ENCODE data around the gene LCTL. TPM values are rescaled to one million over a fixed set of nuclear protein-coding genes. Genes with fewer than 3 reads are reported as not detected.

Gene LCTL
- total and polyA plus RNA-seq, 5 donors from 2014 or later, result 0.11 TPM; not detected in 4

DNA sequence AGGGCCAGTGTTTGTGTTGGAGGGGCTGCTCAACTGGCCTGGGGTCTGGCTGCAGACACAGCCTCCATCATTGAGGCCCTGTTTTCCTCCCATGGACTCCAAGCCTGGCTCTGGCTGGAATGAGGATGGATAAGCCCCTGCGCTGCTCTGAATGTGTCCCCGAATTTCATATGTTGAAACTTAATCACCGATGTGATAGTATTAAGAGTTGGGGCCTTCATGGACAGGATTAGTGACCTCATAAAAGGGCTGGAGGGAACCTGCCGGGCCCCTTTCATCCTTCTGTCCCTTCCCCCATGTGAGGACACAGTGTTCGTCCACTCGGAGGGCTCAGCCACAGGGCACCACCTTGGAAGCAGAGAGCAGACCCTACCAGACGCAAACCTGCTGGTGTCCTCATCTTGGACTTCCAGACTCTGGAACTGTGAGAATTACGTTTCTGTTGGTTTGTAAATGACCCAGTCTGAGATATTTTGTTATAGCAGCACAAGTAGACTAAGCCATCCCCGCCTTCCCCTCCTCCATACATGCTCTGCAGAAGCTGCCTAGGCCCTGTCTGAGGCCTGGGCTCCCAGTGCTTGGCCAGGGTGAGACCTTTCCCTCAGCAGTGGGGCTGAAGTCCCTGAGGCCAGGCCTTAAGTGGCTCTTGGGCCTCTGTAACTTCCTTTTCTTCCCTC lies 3.8 kb upstream of the LCTL start:
- no peaks in the 10 kb centered on the region for H3K36me3 ChIP-seq (ENCODE audit: control insufficient read depth, insufficient read depth, low read length)
- H3K9me3 ChIP-seq (ENCODE audit: control insufficient read depth in 2 of 2, low read length in 2 of 2), result no peaks in the 10 kb centered on the region
- no peaks in the 10 kb centered on the region for H3K9me3 Mint-ChIP-seq
- peaks cover 0 to 7% (median 5%) of the 10 kb centered on the region in 4 donors for H3K4me1 Mint-ChIP-seq
- H3K4me3 Mint-ChIP-seq, result no peak overlapping the region
- no peak for ATAC-seq (ENCODE audit: low read depth in 2 of 2)
- no peaks in the 10 kb centered on the region for H3K36me3 Mint-ChIP-seq
- no peak for DNase-seq
- no peak overlapping the region for H3K27ac Mint-ChIP-seq
- no peak overlapping the region for H3K27ac ChIP-seq (ENCODE audit: insufficient read depth, low read length, poor library complexity, severe bottlenecking)
- no peaks in the 10 kb centered on the region for H3K4me1 ChIP-seq (ENCODE audit: control insufficient read depth, insufficient read depth, low read length, poor library complexity, severe bottlenecking)
- H3K27me3 ChIP-seq (ENCODE audit: control insufficient read depth, insufficient read depth, low read length), result no peaks in the 10 kb centered on the region
- no peaks in the 10 kb centered on the region for H3K27me3 Mint-ChIP-seq
- no peak overlapping the region for H3K4me3 ChIP-seq (ENCODE audit: low read depth, low read length)

DNA sequence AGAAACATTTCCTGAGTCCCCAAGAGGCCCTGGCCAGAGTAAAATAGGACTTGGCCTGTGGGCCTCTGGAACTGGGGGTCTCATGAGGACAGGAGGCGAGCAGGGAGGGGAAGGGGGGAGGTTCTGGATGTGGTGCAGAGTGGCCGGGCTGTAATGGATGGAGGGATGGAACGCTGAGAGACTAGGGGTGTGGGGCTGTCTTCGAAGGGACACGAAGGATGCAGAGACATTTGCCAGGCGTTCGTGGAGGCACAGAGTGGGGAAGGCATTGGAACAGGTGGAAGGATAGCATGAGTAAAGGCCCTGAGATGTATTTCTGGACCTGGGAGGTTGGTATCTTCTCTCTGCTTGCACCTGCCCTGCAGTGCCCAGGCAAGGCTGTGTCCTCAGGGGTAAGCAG lies 2.1 kb upstream of the LCTL start:
- no peaks in the 10 kb centered on the region for H3K4me1 ChIP-seq (ENCODE audit: control insufficient read depth, insufficient read depth, low read length, poor library complexity, severe bottlenecking)
- no peaks in the 10 kb centered on the region for H3K36me3 ChIP-seq (ENCODE audit: control insufficient read depth, insufficient read depth, low read length)
- H3K27ac ChIP-seq (ENCODE audit: insufficient read depth, low read length, poor library complexity, severe bottlenecking), result no peak overlapping the region
- H3K27ac Mint-ChIP-seq, result peak overlapping the region in 1 of 3 donors; percentile 14
- H3K4me1 Mint-ChIP-seq, result peaks cover 0 to 7% (median 5%) of the 10 kb centered on the region in 4 donors
- H3K4me3 Mint-ChIP-seq, result peak overlapping the region in 1 of 4 donors; percentile 5
- no peaks in the 10 kb centered on the region for H3K27me3 Mint-ChIP-seq
- no peak for ATAC-seq (ENCODE audit: low read depth in 2 of 2)
- H3K9me3 ChIP-seq (ENCODE audit: control insufficient read depth in 2 of 2, low read length in 2 of 2), result no peaks in the 10 kb centered on the region
- peaks cover 0 to 1% (median 0%) of the 10 kb centered on the region in 7 donors for H3K9me3 Mint-ChIP-seq
- no peak overlapping the region for H3K4me3 ChIP-seq (ENCODE audit: low read depth, low read length)
- DNase-seq, result no peak
- no peaks in the 10 kb centered on the region for H3K36me3 Mint-ChIP-seq
- no peaks in the 10 kb centered on the region for H3K27me3 ChIP-seq (ENCODE audit: control insufficient read depth, insufficient read depth, low read length)

DNA sequence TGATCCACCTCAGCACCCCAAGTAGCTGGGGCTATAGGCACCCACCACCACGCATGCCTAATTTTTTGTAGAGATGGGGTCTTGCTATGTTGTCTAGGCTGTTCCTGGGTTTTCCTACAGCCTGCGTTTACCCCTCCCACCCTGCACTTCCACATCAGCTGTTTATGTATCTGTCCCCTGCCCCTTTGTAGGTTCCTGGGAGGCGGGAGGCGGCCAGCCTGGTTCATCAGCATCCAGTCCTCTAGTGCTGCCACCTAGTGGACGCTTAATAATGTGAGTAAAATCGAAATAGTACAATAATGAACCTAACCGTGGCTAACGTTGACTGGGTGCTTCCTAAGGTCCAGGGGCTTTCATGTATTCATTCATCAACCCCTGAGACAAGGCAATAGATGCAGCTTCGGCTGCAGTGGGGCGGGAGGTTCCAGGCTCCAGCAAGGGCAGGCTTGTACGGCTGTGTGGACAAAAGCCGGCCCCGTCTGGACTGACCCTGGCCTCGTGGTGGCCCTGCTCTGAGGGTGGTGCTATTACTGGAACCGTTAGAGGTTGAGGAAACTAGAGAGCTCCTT lies 1.2 kb upstream of the LCTL start:
- Histone ChIP-seq H3K36me3 (ENCODE audit: control insufficient read depth, insufficient read depth, low read length) (no peaks in the 10 kb centered on the region), H3K4me1 (ENCODE audit: control insufficient read depth, insufficient read depth, low read length, poor library complexity, severe bottlenecking) (no peaks in the 10 kb centered on the region), H3K9me3 (ENCODE audit: control insufficient read depth in 2 of 2, low read length in 2 of 2) (no peaks in the 10 kb centered on the region), H3K27me3 (ENCODE audit: control insufficient read depth, insufficient read depth, low read length) (no peaks in the 10 kb centered on the region), H3K4me3 (ENCODE audit: low read depth, low read length) (no peak overlapping the region), H3K27ac (ENCODE audit: insufficient read depth, low read length, poor library complexity, severe bottlenecking) (no peak overlapping the region)
- H3K4me3 Mint-ChIP-seq, result no peak overlapping the region
- H3K36me3 Mint-ChIP-seq, result no peaks in the 10 kb centered on the region
- peaks cover 0 to 1% (median 0%) of the 10 kb centered on the region in 7 donors for H3K9me3 Mint-ChIP-seq
- H3K27me3 Mint-ChIP-seq, result no peaks in the 10 kb centered on the region
- H3K4me1 Mint-ChIP-seq, result peaks cover 0 to 7% (median 5%) of the 10 kb centered on the region in 4 donors
- DNase-seq, result peak; percentile 29 to 66 (median 46)
- no peak overlapping the region for H3K27ac Mint-ChIP-seq
- ATAC-seq (ENCODE audit: low read depth in 2 of 2), result peak in 1 of 2 donors; percentile 47

DNA sequence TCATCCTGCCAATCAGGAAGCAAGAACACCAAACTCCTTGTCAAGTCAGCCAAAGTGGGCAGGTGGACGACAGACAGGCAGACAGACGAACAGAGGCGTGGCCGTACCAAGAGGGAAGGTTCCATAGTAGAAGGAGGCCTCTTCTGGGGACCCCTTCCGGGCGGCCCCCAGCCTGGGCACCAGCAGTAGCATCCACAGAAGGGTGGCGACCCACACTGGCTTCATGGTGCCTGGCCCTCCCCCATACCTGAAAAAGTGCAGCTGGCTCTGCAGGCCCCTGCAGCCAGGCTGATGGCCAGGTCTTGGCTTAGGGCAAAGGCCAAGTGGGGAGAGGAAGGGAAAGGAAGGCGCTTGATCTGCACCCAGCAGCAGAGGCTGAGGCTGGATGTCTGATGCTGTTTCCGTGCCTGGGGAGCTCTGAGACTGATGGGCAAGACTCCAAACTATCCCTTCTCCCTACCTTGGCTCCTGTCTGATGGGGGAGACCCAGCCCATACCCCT lies 607 bp downstream of the LCTL start:
- H3K36me3 Mint-ChIP-seq, result no peaks in the 10 kb centered on the region
- no peak overlapping the region for H3K4me3 Mint-ChIP-seq
- DNase-seq (no peak), ATAC-seq (ENCODE audit: low read depth in 2 of 2) (no peak)
- Histone ChIP-seq H3K4me3 (ENCODE audit: low read depth, low read length) (no peak overlapping the region), H3K9me3 (ENCODE audit: control insufficient read depth in 2 of 2, low read length in 2 of 2) (no peaks in the 10 kb centered on the region), H3K4me1 (ENCODE audit: control insufficient read depth, insufficient read depth, low read length, poor library complexity, severe bottlenecking) (no peaks in the 10 kb centered on the region), H3K27me3 (ENCODE audit: control insufficient read depth, insufficient read depth, low read length) (no peaks in the 10 kb centered on the region), H3K27ac (ENCODE audit: insufficient read depth, low read length, poor library complexity, severe bottlenecking) (no peak overlapping the region), H3K36me3 (ENCODE audit: control insufficient read depth, insufficient read depth, low read length) (no peaks in the 10 kb centered on the region)
- no peak overlapping the region for H3K27ac Mint-ChIP-seq
- no peaks in the 10 kb centered on the region for H3K27me3 Mint-ChIP-seq
- H3K9me3 Mint-ChIP-seq, result peaks cover 0 to 1% (median 0%) of the 10 kb centered on the region in 7 donors
- H3K4me1 Mint-ChIP-seq, result peaks cover 0 to 7% (median 5%) of the 10 kb centered on the region in 4 donors

DNA sequence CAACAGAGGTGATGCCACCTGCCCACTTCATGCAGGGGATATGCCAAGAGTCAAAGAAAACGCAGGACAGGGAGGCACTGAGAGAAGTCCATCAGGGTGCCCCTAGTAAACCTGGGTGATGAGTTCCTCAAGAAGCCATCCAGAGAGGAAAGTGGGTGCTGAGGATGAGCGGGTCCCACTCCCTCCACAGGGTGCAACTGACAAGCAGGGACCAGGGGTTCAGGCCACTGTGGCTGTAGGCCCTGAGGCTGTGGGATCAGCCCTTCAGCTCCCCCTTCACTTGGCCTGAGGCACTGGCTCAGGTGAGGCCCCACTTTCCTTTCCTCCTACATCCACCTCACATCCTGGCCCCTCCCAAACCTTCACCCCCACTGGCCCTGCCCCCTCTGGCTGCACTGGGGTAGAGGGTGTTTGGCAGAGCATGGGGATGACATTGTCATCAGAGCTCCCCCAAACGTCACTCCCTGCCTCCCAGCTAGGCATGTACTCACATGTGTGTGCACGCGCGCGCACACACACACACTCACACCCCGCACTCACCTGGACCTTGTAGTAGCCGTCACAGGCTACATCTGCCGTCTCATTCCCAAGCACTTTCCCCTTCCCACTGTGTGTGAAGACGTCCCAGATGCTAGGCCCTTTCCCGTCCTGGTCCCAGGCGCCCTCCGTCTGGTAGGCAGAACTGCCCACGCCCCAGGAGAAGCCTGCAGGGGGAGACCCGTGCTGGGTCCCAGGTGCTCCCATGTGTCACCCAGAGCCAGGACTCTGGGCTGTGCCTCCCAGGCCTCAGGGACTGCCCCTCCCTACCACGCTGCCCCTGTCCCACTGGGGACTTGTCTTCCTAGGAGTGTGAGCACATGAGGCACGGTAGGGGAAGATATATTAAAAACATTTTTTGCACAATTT lies 1.4 kb downstream of the LCTL start:
- Histone ChIP-seq H3K4me3 (ENCODE audit: low read depth, low read length) (no peak overlapping the region), H3K9me3 (ENCODE audit: control insufficient read depth in 2 of 2, low read length in 2 of 2) (no peaks in the 10 kb centered on the region), H3K27me3 (ENCODE audit: control insufficient read depth, insufficient read depth, low read length) (no peaks in the 10 kb centered on the region), H3K4me1 (ENCODE audit: control insufficient read depth, insufficient read depth, low read length, poor library complexity, severe bottlenecking) (no peaks in the 10 kb centered on the region), H3K27ac (ENCODE audit: insufficient read depth, low read length, poor library complexity, severe bottlenecking) (no peak overlapping the region), H3K36me3 (ENCODE audit: control insufficient read depth, insufficient read depth, low read length) (no peaks in the 10 kb centered on the region)
- no peaks in the 10 kb centered on the region for H3K27me3 Mint-ChIP-seq
- H3K4me1 Mint-ChIP-seq, result peaks cover 0 to 7% (median 5%) of the 10 kb centered on the region in 4 donors
- no peak overlapping the region for H3K4me3 Mint-ChIP-seq
- H3K36me3 Mint-ChIP-seq, result no peaks in the 10 kb centered on the region
- DNase-seq (no peak), ATAC-seq (ENCODE audit: low read depth in 2 of 2) (no peak)
- H3K9me3 Mint-ChIP-seq, result peaks cover 0 to 1% (median 0%) of the 10 kb centered on the region in 7 donors
- H3K27ac Mint-ChIP-seq, result no peak overlapping the region

DNA sequence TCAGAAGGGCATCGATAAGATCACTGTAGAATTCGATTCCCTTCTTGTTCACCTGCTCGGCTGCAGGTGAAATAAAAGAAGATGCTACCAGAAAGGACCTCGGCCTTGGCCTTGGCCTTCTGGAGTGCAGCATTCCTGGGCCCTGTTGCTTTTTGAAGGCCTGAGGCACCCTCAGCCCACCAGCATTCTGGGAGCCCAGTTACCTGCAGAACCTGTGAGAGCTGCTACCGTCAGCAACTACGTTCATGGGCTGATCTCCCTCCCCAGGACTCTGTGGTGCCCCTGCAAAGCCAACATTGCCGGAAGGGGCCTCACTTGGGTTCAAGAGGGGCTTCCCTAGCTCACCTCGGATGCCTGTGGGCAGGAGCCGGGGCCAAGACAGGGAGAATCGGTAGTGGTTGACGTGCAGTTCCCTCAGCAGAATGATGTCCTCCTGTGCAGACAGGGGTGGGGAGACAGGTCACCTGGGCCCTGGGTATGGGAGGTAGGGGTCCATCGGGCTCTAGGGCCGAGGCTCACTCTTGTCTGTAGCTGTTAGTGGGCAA lies 2.2 kb downstream of the LCTL start:
- H3K9me3 Mint-ChIP-seq, result peaks cover 0 to 1% (median 0%) of the 10 kb centered on the region in 7 donors
- no peaks in the 10 kb centered on the region for H3K9me3 ChIP-seq (ENCODE audit: control insufficient read depth in 2 of 2, low read length in 2 of 2)
- H3K4me1 ChIP-seq (ENCODE audit: control insufficient read depth, insufficient read depth, low read length, poor library complexity, severe bottlenecking), result no peaks in the 10 kb centered on the region
- DNase-seq (no peak), ATAC-seq (ENCODE audit: low read depth in 2 of 2) (no peak)
- H3K27me3 Mint-ChIP-seq, result no peaks in the 10 kb centered on the region
- no peak overlapping the region for H3K27ac Mint-ChIP-seq
- no peaks in the 10 kb centered on the region for H3K27me3 ChIP-seq (ENCODE audit: control insufficient read depth, insufficient read depth, low read length)
- H3K36me3 Mint-ChIP-seq, result no peaks in the 10 kb centered on the region
- H3K4me3 ChIP-seq (ENCODE audit: low read depth, low read length), result no peak overlapping the region
- H3K4me3 Mint-ChIP-seq, result no peak overlapping the region
- H3K4me1 Mint-ChIP-seq, result peaks cover 0 to 7% (median 5%) of the 10 kb centered on the region in 4 donors
- H3K36me3 ChIP-seq (ENCODE audit: control insufficient read depth, insufficient read depth, low read length), result no peaks in the 10 kb centered on the region
- H3K27ac ChIP-seq (ENCODE audit: insufficient read depth, low read length, poor library complexity, severe bottlenecking), result no peak overlapping the region

DNA sequence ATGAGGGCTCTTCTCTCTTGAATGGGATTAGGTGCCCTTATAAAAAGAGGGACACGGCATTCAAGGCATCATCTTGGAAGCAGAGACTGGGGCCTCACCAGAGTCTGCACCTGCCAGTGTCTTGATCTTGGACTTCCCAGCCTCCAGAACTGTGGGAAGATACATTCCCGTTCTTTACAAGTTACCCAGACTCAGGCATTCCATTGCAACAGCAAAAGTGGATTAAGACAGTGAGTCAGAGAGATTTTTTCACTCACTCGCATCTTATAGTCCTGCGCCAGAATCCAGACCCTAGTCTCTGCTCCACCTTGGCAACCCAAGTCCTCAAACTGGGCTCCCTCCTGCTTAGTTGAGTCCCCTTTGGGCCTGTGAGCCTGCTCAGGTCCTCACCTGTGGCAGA lies 2.7 kb downstream of the LCTL start:
- Mint-ChIP-seq H3K27ac (no peak overlapping the region), H3K4me3 (no peak overlapping the region), H3K4me1 (peaks cover 0 to 7% (median 5%) of the 10 kb centered on the region in 4 donors), H3K36me3 (no peaks in the 10 kb centered on the region), H3K27me3 (no peaks in the 10 kb centered on the region), H3K9me3 (peaks cover 0 to 1% (median 0%) of the 10 kb centered on the region in 7 donors)
- DNase-seq (no peak), ATAC-seq (ENCODE audit: low read depth in 2 of 2) (no peak)
- Histone ChIP-seq H3K9me3 (ENCODE audit: control insufficient read depth in 2 of 2, low read length in 2 of 2) (no peaks in the 10 kb centered on the region), H3K4me3 (ENCODE audit: low read depth, low read length) (no peak overlapping the region), H3K4me1 (ENCODE audit: control insufficient read depth, insufficient read depth, low read length, poor library complexity, severe bottlenecking) (no peaks in the 10 kb centered on the region), H3K27me3 (ENCODE audit: control insufficient read depth, insufficient read depth, low read length) (no peaks in the 10 kb centered on the region), H3K27ac (ENCODE audit: insufficient read depth, low read length, poor library complexity, severe bottlenecking) (no peak overlapping the region), H3K36me3 (ENCODE audit: control insufficient read depth, insufficient read depth, low read length) (no peaks in the 10 kb centered on the region)
